H1 (cell line): ENCODE results near the gene EGFLAM. TPM values are rescaled to one million over a fixed set of nuclear protein-coding genes. Genes with fewer than 3 reads are reported as not detected.

Experiments used
- CTCF ChIA-PET: fragments of 300-600 bp; sonication (Branson Sonifier 250); formaldehyde crosslinking; loops from one replicate; lab custom pipeline; 2021; ENCODE audit not compliant: partially characterized antibody; lab: Charles Lee
- POLR2A ChIA-PET: fragments of 300-600 bp; sonication (Branson Sonifier 250); formaldehyde crosslinking; loops from one replicate; lab custom pipeline; 2021; ENCODE audit warnings: inconsistent platforms; ENCODE audit not compliant: partially characterized antibody; lab: Charles Lee
- DNase-seq, 2 experiments: peaks; one replicate each; pipeline versions ENCODE4 v3.0.0 to v3.0.0-alpha.2; 2010 to 2022; ENCODE audit warnings: low spot score in 2 of 2, low read depth in 1 of 2, mixed read lengths in 1 of 2
- FAIRE-seq: peaks from 2 replicates; lab custom pipeline; 2011; peaks lifted over from hg19 to GRCh38; lab: Jason Lieb, UNC
- H2AFZ ChIP-seq: 2 replicates; pipeline ENCODE4 v1.8.1; 2012; ENCODE audit warnings: low read length, inconsistent platforms
- H2AK5ac ChIP-seq: 2 replicates; pipeline ENCODE4 v1.6.1; 2013; ENCODE audit warnings: low read depth, low read length
- H2BK120ac ChIP-seq: replicated peaks from 2 replicates; pipeline ENCODE3; 2013; ENCODE audit warnings: low read depth, low read length, inconsistent platforms
- H2BK12ac ChIP-seq: 2 replicates; pipeline ENCODE4 v1.6.1; 2013; ENCODE audit warnings: low read depth, low read length
- H2BK15ac ChIP-seq: 2 replicates; pipeline ENCODE4 v1.6.1; 2013; ENCODE audit warnings: low read length
- H2BK20ac ChIP-seq: 2 replicates; pipeline ENCODE4 v1.6.1; 2013; ENCODE audit warnings: low read length
- H2BK5ac ChIP-seq: 2 replicates; pipeline ENCODE4 v1.6.1; 2013; ENCODE audit warnings: low read depth, low read length
- H3K14ac ChIP-seq: 2 replicates; pipeline ENCODE4 v1.6.1; 2013; ENCODE audit warnings: inconsistent platforms; ENCODE audit not compliant: insufficient read length
- H3K18ac ChIP-seq: 2 replicates; pipeline ENCODE4 v1.6.1; 2013; ENCODE audit warnings: low read length; ENCODE audit errors: extremely low read depth
- H3K23ac ChIP-seq: 2 replicates; pipeline ENCODE4 v1.6.1; 2013; ENCODE audit warnings: inconsistent platforms; ENCODE audit not compliant: insufficient read length
- H3K23me2 ChIP-seq: 2 replicates; pipeline ENCODE4 v1.6.1; 2013; ENCODE audit warnings: low read depth, low read length
- H3K27ac ChIP-seq: 2 replicates; pipeline ENCODE4 v1.6.1; 2011; ENCODE audit warnings: low read depth, low read length, inconsistent platforms
- H3K27me3 ChIP-seq, 4 experiments: replicated peaks in 1 of 4; 1 replicate in 1 of 4; 2 replicates in 3 of 4; pipeline versions ENCODE4 v1.6.1 to v1.8.1; 2011 to 2013; ENCODE audit warnings: low read length in 3 of 4, mild to moderate bottlenecking in 3 of 4, inconsistent platforms in 2 of 4, mixed read lengths in 2 of 4, moderate library complexity in 1 of 4; ENCODE audit not compliant: control insufficient read depth in 3 of 4, insufficient read depth in 3 of 4; ENCODE audit errors: extremely low read depth in 1 of 4
- H3K36me3 ChIP-seq, 4 experiments: 2 replicates each; pipeline versions ENCODE4 v1.6.1 to v1.8.1; 2011 to 2013; ENCODE audit warnings: mild to moderate bottlenecking in 4 of 4, low read length in 3 of 4, moderate library complexity in 2 of 4, control low read depth in 1 of 4, inconsistent platforms in 1 of 4; ENCODE audit not compliant: insufficient read depth in 4 of 4, control insufficient read depth in 2 of 4
- H3K4ac ChIP-seq: replicated peaks from 2 replicates; pipeline ENCODE3; 2013; ENCODE audit warnings: low read length, low read depth, mixed read lengths, inconsistent platforms; ENCODE audit not compliant: insufficient read length
- H3K4me1 ChIP-seq, 4 experiments: replicated peaks in 1 of 4; 1 replicate in 1 of 4; 2 replicates in 3 of 4; pipeline versions ENCODE4 v1.6.1 to v1.8.1; 2011 to 2013; ENCODE audit warnings: low read length in 3 of 4, inconsistent platforms in 2 of 4, mixed read lengths in 1 of 4; ENCODE audit not compliant: insufficient read depth in 4 of 4, control insufficient read depth in 3 of 4
- H3K4me2 ChIP-seq, 2 experiments: 2 replicates each; pipeline versions ENCODE4 v1.6.1 to v1.8.1; 2011 to 2013; ENCODE audit warnings: low read depth in 2 of 2, low read length in 2 of 2, control low read depth in 1 of 2, inconsistent platforms in 1 of 2, mild to moderate bottlenecking in 1 of 2; ENCODE audit not compliant: insufficient read depth in 1 of 2
- H3K4me3 ChIP-seq, 4 experiments: fragments of 200-600, 300-600 bp in 1 of 4; sonication (generic), shearing (Covaris generic), sonication (Bioruptor Twin) in 1 of 4; 2 replicates each; pipeline versions ENCODE4 v1.5.1 to v1.8.1; 2011 to 2016; ENCODE audit warnings: low read length in 4 of 4, low read depth in 3 of 4, control low read depth in 2 of 4, inconsistent platforms in 2 of 4, mild to moderate bottlenecking in 2 of 4, mixed read lengths in 1 of 4, moderate library complexity in 1 of 4; ENCODE audit not compliant: insufficient read depth in 2 of 4; ENCODE audit errors: extremely low read depth in 1 of 4
- H3K56ac ChIP-seq: replicated peaks from 2 replicates; pipeline ENCODE3; 2013; ENCODE audit warnings: low read depth, mild to moderate bottlenecking, mixed read lengths, low read length, inconsistent platforms; ENCODE audit not compliant: insufficient read length
- H3K79me1 ChIP-seq: 2 replicates; pipeline ENCODE4 v1.6.1; 2013; ENCODE audit warnings: low read depth, low read length, control low read depth
- H3K79me2 ChIP-seq, 2 experiments: 2 replicates each; pipeline versions ENCODE4 v1.6.1 to v1.8.1; 2012 to 2013; ENCODE audit warnings: low read length in 2 of 2, mild to moderate bottlenecking in 2 of 2, inconsistent platforms in 1 of 2; ENCODE audit not compliant: insufficient read depth in 2 of 2, control insufficient read depth in 1 of 2
- H3K9ac ChIP-seq, 4 experiments: replicated peaks in 1 of 4; 1 replicate in 1 of 4; 2 replicates in 3 of 4; pipeline versions ENCODE4 v1.6.1 to v1.8.1; 2011 to 2013; ENCODE audit warnings: low read depth in 3 of 4, low read length in 3 of 4, control low read depth in 2 of 4, mild to moderate bottlenecking in 2 of 4, moderate library complexity in 2 of 4, inconsistent platforms in 1 of 4; ENCODE audit errors: extremely low read depth in 1 of 4
- H3K9me3 ChIP-seq, 2 experiments: 2 replicates each; pipeline versions ENCODE4 v1.6.1 to v1.8.1; 2012 to 2013; ENCODE audit warnings: mild to moderate bottlenecking in 2 of 2, moderate library complexity in 2 of 2, control low read depth in 1 of 2, inconsistent platforms in 1 of 2, low read depth in 1 of 2, low read length in 1 of 2, mixed read lengths in 1 of 2; ENCODE audit not compliant: insufficient read depth in 2 of 2
- H4K20me1 ChIP-seq, 2 experiments: replicated peaks in 1 of 2; 2 replicates each; pipeline versions ENCODE3 to v1.8.1; 2011 to 2013; ENCODE audit warnings: inconsistent platforms in 2 of 2, low read length in 2 of 2, mild to moderate bottlenecking in 1 of 2; ENCODE audit not compliant: insufficient read depth in 2 of 2, control insufficient read depth in 1 of 2
- H4K5ac ChIP-seq: 2 replicates; pipeline ENCODE4 v1.6.1; 2013; ENCODE audit warnings: low read length, low read depth, mixed read lengths, inconsistent platforms; ENCODE audit not compliant: insufficient read length
- H4K8ac ChIP-seq: 2 replicates; pipeline ENCODE4 v1.8.0; 2013; ENCODE audit warnings: mild to moderate bottlenecking, moderate library complexity, low read length, inconsistent platforms; ENCODE audit not compliant: insufficient read depth; ENCODE audit errors: extremely low read depth
- H4K91ac ChIP-seq: replicated peaks from 2 replicates; pipeline ENCODE3; 2013; ENCODE audit warnings: low read length, mixed read lengths, inconsistent platforms; ENCODE audit not compliant: insufficient read length
- CBX8 ChIP-seq: fragments of 300-800, 300-1000 bp; sonication (generic); IDR thresholded peaks from 2 replicates; pipeline ENCODE4 v1.7.1; 2016; ENCODE audit warnings: low read depth, low read length, borderline replicate concordance
- E2F6 ChIP-seq: IDR thresholded peaks from 2 replicates; pipeline ENCODE4 v1.6.1; 2012; ENCODE audit warnings: inconsistent platforms
- WGBS, 2 experiments: shearing (Covaris generic) in 1 of 2; methylation state at CpG; one replicate each; pipeline versions ENCODE4 v1.1.6 to v1.1.7; 2013 to 2015; ENCODE audit warnings: low lambda C conversion rate in 2 of 2, mixed read lengths in 2 of 2, inconsistent platforms in 1 of 2, low coverage in 1 of 2, missing lambda C conversion rate in 1 of 2; ENCODE audit not compliant: insufficient replicate concordance in 2 of 2, insufficient coverage in 1 of 2, insufficient read length in 1 of 2; ENCODE audit errors: extremely low coverage in 1 of 2, missing lambda C conversion rate in 1 of 2; 5-methylcytosine and 5-hydroxymethylcytosine counted together
- polyA plus RNA-seq, 7 experiments: library from polyadenylated mRNA; depleted of rRNA in 3 of 7; stranded (reverse) in 5 of 7; unstranded in 2 of 7; fragments of >200 nt in 5 of 7; fragments of 200-250 nt in 2 of 7; gene quantifications; 1 replicate in 5 of 7; 2 replicates in 1 of 7; 4 replicates in 1 of 7; pipeline versions ENCODE4 v1.2.1 to v1.2.3, GENCODE V29; 2011 to 2013; ENCODE audit warnings: missing spikeins in 2 of 7, mixed read lengths in 2 of 7
- total RNA-seq: library from RNA; stranded (reverse); fragmentation: NEBNext Ultra II Directional; extraction: Animal tissue kit (Norgen Biotek cat#: 25700); gene quantifications from 2 replicates; pipeline ENCODE4 v1.2.1, GENCODE V29; 2021

The EGFLAM gene
- total and polyA plus RNA-seq, 2 of the 8 experiments (the other 6 are each of a cell fraction or from before 2014, with no cell fraction given), result 0.20 to 0.24 TPM

- WGBS, 2 experiments, result 85% methylated on average over 1 of the region's 1 CpG; no CpG with 5 or more reads in 1 of the 2 experiments
- no peak overlapping the region for H3K4ac ChIP-seq
- H2AFZ ChIP-seq, result no peak overlapping the region
- no peak for TF ChIP-seq CBX8
- no peak for TF ChIP-seq E2F6
- H3K23ac ChIP-seq, result no peak overlapping the region
- no peaks in the 10 kb centered on the region for H3K79me1 ChIP-seq
- no peaks in the 10 kb centered on the region for H3K23me2 ChIP-seq
- no peaks in the 10 kb centered on the region for H3K4me1 ChIP-seq
- no peak overlapping the region for H3K27ac ChIP-seq
- H2AK5ac ChIP-seq, result no peak overlapping the region
- no peak overlapping the region for H3K4me3 ChIP-seq
- ChIA-PET POLR2A (no interaction called here), CTCF (interaction anchor here (1.0 to 1.6 kb wide), 2 partner anchors 9 to 17 kb away, joined by 3 to 5 read pairs; no protein-coding TSS in a partner anchor)
- no peak overlapping the region for H3K9ac ChIP-seq
- no peak overlapping the region for H2BK12ac ChIP-seq
- no peaks in the 10 kb centered on the region for H3K27me3 ChIP-seq
- no peak overlapping the region for H3K18ac ChIP-seq
- no peaks in the 10 kb centered on the region for H3K36me3 ChIP-seq
- no peak overlapping the region for H2BK20ac ChIP-seq
- peaks cover 4 to 9% of the 10 kb centered on the region in 2 experiments; a peak in 2 of 4 replicates for H3K9me3 ChIP-seq
- H4K91ac ChIP-seq, result no peak overlapping the region
- H4K20me1 ChIP-seq, result no peaks in the 10 kb centered on the region
- H3K4me2 ChIP-seq, result no peak overlapping the region
- no peaks in the 10 kb centered on the region for H3K79me2 ChIP-seq
- no peak overlapping the region for H2BK5ac ChIP-seq
- no peak overlapping the region for H3K14ac ChIP-seq
- no peak overlapping the region for H3K56ac ChIP-seq
- no peak overlapping the region for H4K8ac ChIP-seq
- H2BK120ac ChIP-seq, result no peak overlapping the region
- no peak overlapping the region for H2BK15ac ChIP-seq
- H4K5ac ChIP-seq, result no peak overlapping the region
- no peak for FAIRE-seq
- no peak for DNase-seq
Observed at GRCh38 chr5:38274370-38274769, 16.0 kb downstream of the EGFLAM start.
